Tibial nerve (tissue), 4 donors: Measurements from ENCODE around the gene SLC1A6. TPM values are rescaled to one million over a fixed set of nuclear protein-coding genes. Genes with fewer than 3 reads are reported as not detected.

Experiments
- DNase-seq, 2 donors: peaks; one replicate each; pipeline ENCODE4 v3.0.0-alpha.2; 2019; ENCODE audit warnings: low spot score in 2 of 2
- H3K27ac ChIP-seq, 4 donors: fragments of 200-600 bp; sonication (generic) in 3 of 4; one replicate each; pipeline ENCODE4 v1.5.1; 2017 to 2019; ENCODE audit warnings: mild to moderate bottlenecking in 1 of 4
- H3K27me3 ChIP-seq, 2 donors: fragments of 200-600 bp; sonication (generic) in 1 of 2; one replicate each; pipeline versions ENCODE4 v1.5.1 to v1.6.0; 2017 to 2019
- H3K36me3 ChIP-seq, 3 donors: fragments of 200-600 bp; sonication (generic); one replicate each; pipeline ENCODE4 v1.5.1; 2018 to 2019
- H3K4me1 ChIP-seq, 4 donors: fragments of 200-600 bp; sonication (generic) in 3 of 4; one replicate each; pipeline ENCODE4 v1.5.1; 2017 to 2019
- H3K4me3 ChIP-seq, 4 donors: fragments of 200-600 bp; sonication (generic) in 3 of 4; one replicate each; pipeline ENCODE4 v1.5.1; 2017 to 2019; ENCODE audit warnings: mild to moderate bottlenecking in 1 of 4, moderate library complexity in 1 of 4
- H3K9me3 ChIP-seq, 4 donors: fragments of 200-600 bp; sonication (generic) in 3 of 4; one replicate each; pipeline ENCODE4 v1.5.1; 2017 to 2019
- CTCF ChIP-seq, 5 experiments: fragments of 200-600 bp in 3 of 5; fragments of 450-650 bp in 2 of 5; sonication (generic) in 3 of 5; IDR thresholded peaks; one replicate each; pipeline ENCODE4 v1.5.1; 2016 to 2019; ENCODE audit warnings: antibody characterized with exemption in 5 of 5, mild to moderate bottlenecking in 3 of 5, moderate library complexity in 2 of 5
- EP300 ChIP-seq, 2 donors: sonication (generic); formaldehyde crosslinking; IDR thresholded peaks; one replicate each; pipeline ENCODE4 v1.6.1; 2017; ENCODE audit warnings: antibody characterized with exemption in 2 of 2, mild to moderate bottlenecking in 1 of 2
- POLR2A ChIP-seq, 2 donors: fragments of 450-650 bp; IDR thresholded peaks; one replicate each; pipeline ENCODE4 v1.6.1; 2017; ENCODE audit warnings: antibody characterized with exemption in 2 of 2, mild to moderate bottlenecking in 2 of 2, moderate library complexity in 2 of 2
- WGBS, 2 donors: methylation state at CpG; one replicate each; pipeline ENCODE4 v1.1.5; 2018; 5-methylcytosine and 5-hydroxymethylcytosine counted together
- total RNA-seq, 4 donors: library from RNA; depleted of rRNA; stranded (reverse); fragments of >200 nt; gene quantifications; one replicate each; pipeline ENCODE4 v1.1.0, GENCODE V29; 2016

Gene SLC1A6
- total RNA-seq, 4 donors from 2014 or later: not detected

GRCh38 chr19:15015946-15016542 is 36.4 kb upstream of the SLC1A6 start:
- no peaks in the 10 kb centered on the region for H3K36me3 ChIP-seq
- H3K4me1 ChIP-seq: no peaks in the 10 kb centered on the region
- no peaks in the 10 kb centered on the region for H3K9me3 ChIP-seq
- no peak for TF ChIP-seq EP300 (IDR thresholded peaks at IDR 0.05)
- no peak for TF ChIP-seq POLR2A (IDR thresholded peaks at IDR 0.05)
- no peak for TF ChIP-seq CTCF (IDR thresholded peaks at IDR 0.05)
- 32 to 39% methylated on average over 18 of the region's 18 CpGs for WGBS, 2 donors
- H3K27ac ChIP-seq: no peak overlapping the region
- DNase-seq: no peak
- no peaks in the 10 kb centered on the region for H3K27me3 ChIP-seq
- H3K4me3 ChIP-seq: no peak overlapping the region

- WGBS, 2 donors: 13 to 14% methylated on average over 11 of the region's 11 CpGs
- H3K9me3 ChIP-seq: no peaks in the 10 kb centered on the region
- H3K27ac ChIP-seq: no peak overlapping the region
- no peaks in the 10 kb centered on the region for H3K4me1 ChIP-seq
- no peaks in the 10 kb centered on the region for H3K27me3 ChIP-seq
- H3K4me3 ChIP-seq: no peak overlapping the region
- no peak for TF ChIP-seq POLR2A (IDR thresholded peaks at IDR 0.05)
- TF ChIP-seq CTCF (IDR thresholded peaks at IDR 0.05): no peak
- TF ChIP-seq EP300 (IDR thresholded peaks at IDR 0.05): no peak
- H3K36me3 ChIP-seq: no peaks in the 10 kb centered on the region
- DNase-seq: no peak
Measured at GRCh38 chr19:15014579-15014978, 34.9 kb upstream of the SLC1A6 start.

- DNase-seq: no peak
- Histone ChIP-seq H3K27me3 (no peaks in the 10 kb centered on the region), H3K27ac (no peak overlapping the region), H3K4me1 (no peaks in the 10 kb centered on the region), H3K36me3 (no peaks in the 10 kb centered on the region), H3K4me3 (no peak overlapping the region), H3K9me3 (no peaks in the 10 kb centered on the region)
- TF ChIP-seq CTCF (IDR thresholded peaks at IDR 0.05): no peak
- no peak for TF ChIP-seq POLR2A (IDR thresholded peaks at IDR 0.05)
- no peak for TF ChIP-seq EP300 (IDR thresholded peaks at IDR 0.05)
- 8 to 13% methylated on average over 7 to 31 of the region's 73 CpGs for whole genome bisulfite sequencing, 2 donors
Measured at GRCh38 chr19:15010501-15011300, 31.0 kb upstream of the SLC1A6 start.

GRCh38 chr19:15008308-15008707 is 28.6 kb upstream of the SLC1A6 start:
- Histone ChIP-seq H3K27me3 (no peaks in the 10 kb centered on the region), H3K4me1 (no peaks in the 10 kb centered on the region), H3K27ac (no peak overlapping the region), H3K9me3 (no peaks in the 10 kb centered on the region), H3K36me3 (no peaks in the 10 kb centered on the region), H3K4me3 (no peak overlapping the region)
- TF ChIP-seq CTCF (IDR thresholded peaks at IDR 0.05): no peak
- no peak for TF ChIP-seq EP300 (IDR thresholded peaks at IDR 0.05)
- TF ChIP-seq POLR2A (IDR thresholded peaks at IDR 0.05): no peak
- DNase-seq: no peak

GRCh38 chr19:14997981-14998380 is 18.3 kb upstream of the SLC1A6 start:
- TF ChIP-seq EP300 (IDR thresholded peaks at IDR 0.05): no peak
- TF ChIP-seq POLR2A (IDR thresholded peaks at IDR 0.05): no peak
- no peak for TF ChIP-seq CTCF (IDR thresholded peaks at IDR 0.05)
- H3K27me3 ChIP-seq: no peaks in the 10 kb centered on the region
- H3K9me3 ChIP-seq: no peaks in the 10 kb centered on the region
- no peak overlapping the region for H3K4me3 ChIP-seq
- no peaks in the 10 kb centered on the region for H3K4me1 ChIP-seq
- no peak for DNase-seq
- H3K36me3 ChIP-seq: no peaks in the 10 kb centered on the region
- 65 to 79% methylated on average over 1 of the region's 1 CpG for WGBS, 2 donors
- H3K27ac ChIP-seq: no peak overlapping the region
